ENCODE measurements around the gene DCDC2C. TPM values are rescaled to one million over a fixed set of nuclear protein-coding genes. Genes with fewer than 3 reads are reported as not detected.

Gene DCDC2C
- total RNA-seq, 1 donor from 2014 or later, result not detected

DNA sequence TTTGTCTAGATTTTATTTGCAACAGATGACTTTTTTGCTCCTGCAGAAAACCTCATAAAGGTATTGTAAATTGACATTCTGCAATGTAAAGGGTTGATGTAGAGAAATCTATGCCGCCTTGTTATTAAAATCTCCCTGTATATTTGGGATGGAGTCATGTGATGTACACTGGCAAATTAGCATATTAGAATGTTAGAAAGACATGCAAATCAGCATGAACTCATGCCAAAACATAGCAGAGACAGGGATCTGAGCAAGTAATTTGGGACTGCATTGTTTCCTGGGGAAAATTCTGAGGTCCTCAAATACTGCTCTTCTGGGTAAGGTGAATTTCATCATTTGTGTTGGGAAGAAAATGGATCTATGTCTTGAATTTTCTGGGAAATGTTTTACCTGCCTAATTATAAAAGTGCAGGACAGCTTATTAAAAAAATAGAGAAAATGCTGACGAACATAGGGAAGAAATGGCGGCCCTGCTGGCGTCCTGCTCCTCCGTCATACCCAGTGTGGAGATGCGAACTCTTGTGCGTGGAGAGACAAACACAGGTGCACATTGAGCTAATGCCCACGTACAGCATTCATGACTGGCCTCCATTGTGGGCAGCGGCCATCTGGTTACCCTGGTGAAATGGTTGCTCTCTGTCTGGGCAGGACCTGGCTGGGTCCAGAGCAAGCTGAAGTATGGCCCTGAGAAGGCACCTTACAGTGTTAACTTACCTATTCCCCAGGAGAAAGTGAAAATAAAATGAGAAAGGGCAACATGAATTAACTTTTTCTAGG is 29.1 kb upstream of the DCDC2C start:
- ChIA-PET POLR2A (no interaction called here), CTCF (no interaction called here)
- no peaks in the 10 kb centered on the region for H3K9me3 Mint-ChIP-seq
- H3K4me1 Mint-ChIP-seq, result no peaks in the 10 kb centered on the region
- DNase-seq (no peak), ATAC-seq (ENCODE audit: low read depth) (no peak)
- TF ChIP-seq, protein P1, sequence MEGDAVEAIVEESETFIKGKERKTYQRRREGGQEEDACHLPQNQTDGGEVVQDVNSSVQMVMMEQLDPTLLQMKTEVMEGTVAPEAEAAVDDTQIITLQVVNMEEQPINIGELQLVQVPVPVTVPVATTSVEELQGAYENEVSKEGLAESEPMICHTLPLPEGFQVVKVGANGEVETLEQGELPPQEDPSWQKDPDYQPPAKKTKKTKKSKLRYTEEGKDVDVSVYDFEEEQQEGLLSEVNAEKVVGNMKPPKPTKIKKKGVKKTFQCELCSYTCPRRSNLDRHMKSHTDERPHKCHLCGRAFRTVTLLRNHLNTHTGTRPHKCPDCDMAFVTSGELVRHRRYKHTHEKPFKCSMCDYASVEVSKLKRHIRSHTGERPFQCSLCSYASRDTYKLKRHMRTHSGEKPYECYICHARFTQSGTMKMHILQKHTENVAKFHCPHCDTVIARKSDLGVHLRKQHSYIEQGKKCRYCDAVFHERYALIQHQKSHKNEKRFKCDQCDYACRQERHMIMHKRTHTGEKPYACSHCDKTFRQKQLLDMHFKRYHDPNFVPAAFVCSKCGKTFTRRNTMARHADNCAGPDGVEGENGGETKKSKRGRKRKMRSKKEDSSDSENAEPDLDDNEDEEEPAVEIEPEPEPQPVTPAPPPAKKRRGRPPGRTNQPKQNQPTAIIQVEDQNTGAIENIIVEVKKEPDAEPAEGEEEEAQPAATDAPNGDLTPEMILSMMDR (IDR thresholded peaks at IDR 0.05), result no peak
- intact Hi-C loops (cut with micrococcal nuclease), result no loop called here
- no peaks in the 10 kb centered on the region for H3K36me3 Mint-ChIP-seq (ENCODE audit: low read depth)
- peaks cover 6% of the 10 kb centered on the region for H3K27me3 Mint-ChIP-seq
- no peak overlapping the region for H3K27ac Mint-ChIP-seq
- no peak overlapping the region for H3K4me3 Mint-ChIP-seq

DNA sequence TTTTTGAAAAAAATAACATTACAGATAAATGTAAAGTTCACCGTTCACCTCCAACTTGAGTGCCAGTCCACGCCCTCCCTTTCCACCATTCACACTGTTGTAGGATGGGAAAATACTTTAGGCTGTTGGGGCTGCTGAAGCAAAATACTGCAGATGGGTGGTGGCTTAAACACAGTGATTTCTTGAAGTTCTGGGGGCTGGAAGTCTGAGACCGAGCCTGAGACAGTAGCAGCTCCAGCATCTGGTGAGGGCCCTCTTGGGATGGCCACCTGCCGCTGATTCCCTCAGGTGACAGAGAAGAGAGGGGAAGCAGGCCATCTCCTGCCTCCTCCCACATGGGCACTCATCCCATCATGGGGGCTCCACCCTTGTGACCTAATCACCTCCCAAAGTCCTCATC is 27.7 kb upstream of the DCDC2C start:
- no peaks in the 10 kb centered on the region for H3K4me1 Mint-ChIP-seq
- peaks cover 3% of the 10 kb centered on the region for H3K27me3 Mint-ChIP-seq
- no peak overlapping the region for H3K4me3 Mint-ChIP-seq
- CTCF ChIA-PET, result no interaction called here
- H3K27ac Mint-ChIP-seq, result no peak overlapping the region
- ATAC-seq (ENCODE audit: low read depth) (no peak), DNase-seq (no peak)
- TF ChIP-seq, protein P1 (IDR thresholded peaks at IDR 0.05), result no peak
- no peaks in the 10 kb centered on the region for H3K36me3 Mint-ChIP-seq (ENCODE audit: low read depth)
- no peaks in the 10 kb centered on the region for H3K9me3 Mint-ChIP-seq
- intact Hi-C loops (cut with micrococcal nuclease), result no loop called here
- POLR2A ChIA-PET, result no interaction called here

DNA sequence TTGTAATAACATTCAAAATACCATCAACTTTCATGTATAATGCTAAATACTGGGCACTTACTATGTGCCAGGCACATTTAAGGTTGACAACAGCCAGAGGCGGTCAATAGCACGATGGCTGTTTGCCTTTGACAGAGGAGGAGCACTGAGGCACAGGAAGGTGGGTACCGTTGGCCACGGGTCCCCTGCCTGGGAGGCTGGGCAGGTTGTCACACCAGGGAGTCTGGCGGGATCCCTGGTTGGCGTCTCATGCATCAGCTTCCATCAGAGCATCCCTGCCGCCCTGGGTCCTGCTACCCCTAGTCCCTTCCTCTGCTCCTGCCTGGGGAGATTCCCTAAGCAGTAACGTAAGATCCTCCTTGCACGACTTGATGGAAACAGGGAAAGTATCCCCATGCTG is 25.9 kb upstream of the DCDC2C start:
- H3K4me1 Mint-ChIP-seq, result no peaks in the 10 kb centered on the region
- no peaks in the 10 kb centered on the region for H3K36me3 Mint-ChIP-seq (ENCODE audit: low read depth)
- H3K9me3 Mint-ChIP-seq, result no peaks in the 10 kb centered on the region
- no peak for DNase-seq
- ATAC-seq (ENCODE audit: low read depth), result no peak
- intact Hi-C loops (cut with micrococcal nuclease), result no loop called here
- H3K27ac Mint-ChIP-seq, result no peak overlapping the region
- POLR2A ChIA-PET, result no interaction called here
- CTCF ChIA-PET, result no interaction called here
- H3K27me3 Mint-ChIP-seq, result peaks cover 3% of the 10 kb centered on the region
- TF ChIP-seq, protein P1 (IDR thresholded peaks at IDR 0.05), result no peak
- H3K4me3 Mint-ChIP-seq, result no peak overlapping the region

DNA sequence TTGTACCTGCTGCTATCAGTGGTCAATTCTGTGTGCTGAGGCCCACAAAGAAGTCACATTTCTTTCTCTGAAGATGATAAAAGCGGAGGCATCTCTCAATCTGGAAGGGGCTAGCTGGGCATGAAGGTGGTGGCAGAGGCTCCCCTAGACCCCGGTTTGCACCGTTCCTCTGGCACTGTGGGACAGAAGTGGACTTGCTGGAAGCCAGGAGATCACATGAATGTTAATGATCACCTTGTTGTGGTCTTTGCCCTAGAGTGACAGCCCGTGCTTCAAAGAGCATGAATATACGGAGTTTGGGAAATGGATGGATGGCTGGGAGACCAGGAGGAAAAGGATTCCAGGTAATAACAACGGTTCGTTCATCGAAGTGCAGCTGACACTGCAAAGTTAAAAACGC is 25.2 kb upstream of the DCDC2C start:
- ChIA-PET CTCF (no interaction called here), POLR2A (no interaction called here)
- Mint-ChIP-seq H3K36me3 (ENCODE audit: low read depth) (no peaks in the 10 kb centered on the region), H3K9me3 (no peaks in the 10 kb centered on the region), H3K4me1 (no peaks in the 10 kb centered on the region), H3K27ac (no peak overlapping the region), H3K27me3 (peaks cover 3% of the 10 kb centered on the region), H3K4me3 (no peak overlapping the region)
- DNase-seq (no peak), ATAC-seq (ENCODE audit: low read depth) (no peak)
- TF ChIP-seq, protein P1 (IDR thresholded peaks at IDR 0.05), result no peak
- intact Hi-C loops (cut with micrococcal nuclease), result no loop called here

DNA sequence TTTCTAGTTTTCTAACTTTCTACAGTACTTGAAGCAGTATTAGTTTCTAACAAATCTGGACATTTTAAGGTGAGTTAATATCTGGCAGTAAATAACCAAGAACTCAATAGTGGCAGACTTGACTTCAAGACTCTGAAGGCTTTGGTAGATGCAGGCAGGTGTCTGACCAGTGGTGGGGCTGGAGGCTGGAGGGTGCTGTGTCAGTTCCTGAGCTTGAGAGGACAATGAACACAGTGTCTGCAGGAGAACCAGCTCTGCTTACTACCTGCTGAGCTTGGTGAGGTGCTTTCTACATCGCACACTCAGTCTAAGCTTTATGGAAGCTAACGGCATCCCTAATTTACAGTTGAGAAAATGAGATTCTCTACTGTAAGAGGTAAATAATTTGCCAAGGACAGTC is 24.2 kb upstream of the DCDC2C start:
- no peaks in the 10 kb centered on the region for H3K36me3 Mint-ChIP-seq (ENCODE audit: low read depth)
- no peak for DNase-seq
- H3K27ac Mint-ChIP-seq, result no peak overlapping the region
- H3K4me1 Mint-ChIP-seq, result no peaks in the 10 kb centered on the region
- ATAC-seq (ENCODE audit: low read depth), result no peak
- intact Hi-C loops (cut with micrococcal nuclease), result no loop called here
- no peaks in the 10 kb centered on the region for H3K9me3 Mint-ChIP-seq
- TF ChIP-seq, protein P1 (IDR thresholded peaks at IDR 0.05), result no peak
- ChIA-PET POLR2A (no interaction called here), CTCF (no interaction called here)
- peaks cover 5% of the 10 kb centered on the region for H3K27me3 Mint-ChIP-seq
- H3K4me3 Mint-ChIP-seq, result no peak overlapping the region

Data from activated B cell treated with CpG ODN at 0.5 μM for 24 hours (primary cell).